Liver (tissue), 9 donors: ENCODE measurements around the gene SLC6A17. TPM values are rescaled to one million over a fixed set of nuclear protein-coding genes. Genes with fewer than 3 reads are reported as not detected.

Experiments
- DNase-seq: peaks from one replicate; pipeline ENCODE4 v3.0.0-alpha.2; 2017; ENCODE audit warnings: low spot score
- H3K27ac ChIP-seq, 2 donors: one replicate each; pipeline ENCODE4 v1.7.0; 2013; ENCODE audit warnings: inconsistent platforms in 2 of 2, low read length in 2 of 2, control low read depth in 1 of 2, low read depth in 1 of 2, mild to moderate bottlenecking in 1 of 2
- H3K27me3 ChIP-seq, 4 donors: one replicate each; pipeline versions ENCODE4 v1.6.1 to v1.7.0; 2013; ENCODE audit warnings: low read length in 3 of 4, inconsistent platforms in 1 of 4, mild to moderate bottlenecking in 1 of 4, moderate library complexity in 1 of 4; ENCODE audit not compliant: control insufficient read depth in 4 of 4, insufficient read depth in 4 of 4
- H3K36me3 ChIP-seq, 4 donors: one replicate each; pipeline versions ENCODE4 v1.6.1 to v1.7.0; 2013; ENCODE audit warnings: low read length in 3 of 4, mild to moderate bottlenecking in 3 of 4, low read depth in 1 of 4, moderate library complexity in 1 of 4; ENCODE audit not compliant: control insufficient read depth in 4 of 4, insufficient read depth in 3 of 4
- H3K4me1 ChIP-seq, 4 donors: one replicate each; pipeline versions ENCODE4 v1.6.1 to v1.7.0; 2013; ENCODE audit warnings: low read length in 3 of 4, mild to moderate bottlenecking in 3 of 4, moderate library complexity in 1 of 4; ENCODE audit not compliant: control insufficient read depth in 4 of 4, insufficient read depth in 4 of 4
- H3K4me3 ChIP-seq, 3 donors: one replicate each; pipeline versions ENCODE4 v1.6.1 to v1.7.0; 2013; ENCODE audit warnings: low read length in 3 of 3, control low read depth in 1 of 3, low read depth in 1 of 3, mild to moderate bottlenecking in 1 of 3
- H3K9ac ChIP-seq, 2 donors: one replicate each; pipeline ENCODE4 v1.7.0; 2013; ENCODE audit warnings: low read length in 2 of 2, mild to moderate bottlenecking in 2 of 2, moderate library complexity in 2 of 2, control low read depth in 1 of 2, low read depth in 1 of 2
- H3K9me3 ChIP-seq, 4 donors: one replicate each; pipeline versions ENCODE4 v1.6.1 to v1.7.0; 2013; ENCODE audit warnings: low read length in 3 of 4; ENCODE audit not compliant: control insufficient read depth in 4 of 4
- ATF3 ChIP-seq: IDR thresholded peaks from 2 replicates; pipeline ENCODE4 v1.6.1; 2016; ENCODE audit warnings: antibody characterized with exemption
- CTCF ChIP-seq: fragments of 150-350 bp; IDR thresholded peaks from 2 replicates; pipeline ENCODE4 v1.5.1; 2017; ENCODE audit warnings: improper control_type of control experiment, low read depth, low read length; ENCODE audit not compliant: missing input control
- EGR1 ChIP-seq, 2 donors: IDR thresholded peaks; 2 replicates each; pipeline ENCODE4 v1.6.1; 2016 to 2018; ENCODE audit warnings: antibody characterized with exemption in 2 of 2, low read depth in 2 of 2
- FOXA1 ChIP-seq: IDR thresholded peaks from 2 replicates; pipeline ENCODE4 v1.6.1; 2016; ENCODE audit warnings: antibody characterized with exemption
- FOXA2 ChIP-seq: IDR thresholded peaks from 2 replicates; pipeline ENCODE4 v1.6.1; 2016; ENCODE audit warnings: antibody characterized with exemption
- GABPA ChIP-seq, 2 donors: IDR thresholded peaks in 1 of 2; conservative IDR thresholded peaks in 1 of 2; 2 replicates each; pipeline ENCODE4 v1.6.1; 2016; ENCODE audit warnings: antibody characterized with exemption in 2 of 2, mild to moderate bottlenecking in 1 of 2, moderate library complexity in 1 of 2
- HNF4A ChIP-seq, 2 donors: conservative IDR thresholded peaks; 2 replicates each; pipeline ENCODE4 v1.6.1; 2016; ENCODE audit warnings: antibody characterized with exemption in 2 of 2, mild to moderate bottlenecking in 2 of 2
- HNF4G ChIP-seq: IDR thresholded peaks from 2 replicates; pipeline ENCODE4 v1.6.1; 2016; ENCODE audit warnings: antibody characterized with exemption
- JUND ChIP-seq, 2 donors: IDR thresholded peaks; 2 replicates each; pipeline ENCODE4 v1.6.1; 2016; ENCODE audit warnings: antibody characterized with exemption in 2 of 2
- MAX ChIP-seq: IDR thresholded peaks from 2 replicates; pipeline ENCODE4 v1.6.1; 2016; ENCODE audit warnings: antibody characterized with exemption
- NR2F2 ChIP-seq: IDR thresholded peaks from 2 replicates; pipeline ENCODE4 v1.6.1; 2016; ENCODE audit warnings: antibody characterized with exemption
- RAD21 ChIP-seq, 2 donors: IDR thresholded peaks; 2 replicates each; pipeline ENCODE4 v1.6.1; 2016; ENCODE audit warnings: antibody characterized with exemption in 2 of 2, mild to moderate bottlenecking in 2 of 2
- REST ChIP-seq: IDR thresholded peaks from 2 replicates; pipeline ENCODE4 v1.6.1; 2016; ENCODE audit warnings: antibody characterized with exemption, mild to moderate bottlenecking
- RXRA ChIP-seq, 2 donors: IDR thresholded peaks; 2 replicates each; pipeline ENCODE4 v1.6.1; 2017 to 2018; ENCODE audit warnings: antibody characterized with exemption in 2 of 2, mild to moderate bottlenecking in 1 of 2
- SP1 ChIP-seq: IDR thresholded peaks from 2 replicates; pipeline ENCODE4 v1.6.1; 2018; ENCODE audit warnings: antibody characterized with exemption, mild to moderate bottlenecking
- TAF1 ChIP-seq: conservative IDR thresholded peaks from 2 replicates; pipeline ENCODE4 v1.6.1; 2016; ENCODE audit warnings: antibody characterized with exemption, mild to moderate bottlenecking
- YY1 ChIP-seq: IDR thresholded peaks from 2 replicates; pipeline ENCODE4 v1.6.1; 2016; ENCODE audit warnings: antibody characterized with exemption, mild to moderate bottlenecking
- ZBTB33 ChIP-seq: IDR thresholded peaks from 2 replicates; pipeline ENCODE4 v1.6.1; 2016; ENCODE audit warnings: antibody characterized with exemption
- WGBS: extraction: QIAGEN DNeasy Blood & Tissue Kit; methylation state at CpG from one replicate; pipeline ENCODE4 v1.1.7; 2013; 5-methylcytosine and 5-hydroxymethylcytosine counted together
- polyA plus RNA-seq, 2 donors: library from polyadenylated mRNA; stranded (reverse) in 1 of 2; unstranded in 1 of 2; fragments of 200-250 nt in 1 of 2; fragments of >200 nt in 1 of 2; fragmentation: Nextera tagmentation in 1 of 2; extraction: Ambion mirVana in 1 of 2; gene quantifications; one replicate each; pipeline versions ENCODE4 v1.2.1 to v1.2.3, GENCODE V29; 2013 to 2015
- total RNA-seq, 2 donors: library from RNA; depleted of rRNA; stranded (reverse); fragments of >200 nt; gene quantifications; one replicate each; pipeline ENCODE4 v1.2.3, GENCODE V29; 2014
- donor health status: healthy.
- donor health status: healthy.
- donor health status: healthy.
- donor health status: healthy.
- donor health status: healthy.

SLC6A17 gene
- total and polyA plus RNA-seq, 4 donors, result not detected

GRCh38 chr1:110200190-110200589 lies 49.9 kb downstream of the SLC6A17 start:
- no peak for DNase-seq
- Histone ChIP-seq H3K36me3 (no peaks in the 10 kb centered on the region), H3K27me3 (no peaks in the 10 kb centered on the region), H3K4me1 (peaks cover 0 to 7% (median 0%) of the 10 kb centered on the region in 4 donors), H3K9me3 (no peaks in the 10 kb centered on the region), H3K9ac (no peak overlapping the region), H3K4me3 (no peak overlapping the region), H3K27ac (no peak overlapping the region)
- 51% methylated on average over 2 of the region's 2 CpGs for WGBS
- TF ChIP-seq ZBTB33 (no peak), EGR1 (IDR thresholded peaks at IDR 0.05; ENCODE audit: low read depth in 2 of 2) (no peak), HNF4A (conservative IDR thresholded peaks at IDR 0.05) (no peak), TAF1 (no peak), JUND (IDR thresholded peaks at IDR 0.05) (no peak), RAD21 (IDR thresholded peaks at IDR 0.05) (no peak), REST (no peak), HNF4G (no peak), GABPA (IDR thresholded peaks at IDR 0.05 in 1 of 2, conservative IDR thresholded peaks at IDR 0.05 in 1 of 2) (no peak), NR2F2 (no peak), FOXA1 (no peak), SP1 (no peak), CTCF (no peak), MAX (no peak), RXRA (IDR thresholded peaks at IDR 0.05) (no peak), FOXA2 (no peak), ATF3 (no peak), YY1 (no peak)

- H3K4me1 ChIP-seq, result peaks cover 0 to 7% (median 0%) of the 10 kb centered on the region in 4 donors
- no peak overlapping the region for H3K4me3 ChIP-seq
- H3K9ac ChIP-seq, result no peak overlapping the region
- no peaks in the 10 kb centered on the region for H3K36me3 ChIP-seq
- TF ChIP-seq NR2F2, result no peak
- no peak for TF ChIP-seq FOXA1
- no peak for TF ChIP-seq YY1
- TF ChIP-seq GABPA (IDR thresholded peaks at IDR 0.05 in 1 of 2, conservative IDR thresholded peaks at IDR 0.05 in 1 of 2), result no peak
- TF ChIP-seq CTCF, result no peak
- TF ChIP-seq ZBTB33, result no peak
- no peak overlapping the region for H3K27ac ChIP-seq
- H3K27me3 ChIP-seq, result no peaks in the 10 kb centered on the region
- 83% methylated on average over 14 of the region's 14 CpGs for WGBS
- no peaks in the 10 kb centered on the region for H3K9me3 ChIP-seq
- no peak for DNase-seq
Measured at GRCh38 chr1:110200666-110201065, 50.4 kb downstream of the SLC6A17 start.
